OCI-LY1 (cell line): ENCODE results near the gene DMRTB1.

ENCODE experiments used
- H2AFZ ChIP-seq: fragments of 200-600 bp; sonication (generic), shearing (Covaris generic); 2 replicates; pipeline ENCODE4 v1.6.0; 2014; ENCODE audit warnings: antibody characterized with exemption, mild to moderate bottlenecking, low read length
- H3F3A ChIP-seq: fragments of 200-600 bp; sonication (generic), shearing (Covaris generic); 2 replicates; pipeline ENCODE4 v1.6.0; 2014; ENCODE audit warnings: mild to moderate bottlenecking, antibody characterized with exemption, low read length, moderate library complexity; ENCODE audit not compliant: insufficient read depth
- H3K27ac ChIP-seq: fragments of 200-600 bp; sonication (generic); 2 replicates; pipeline ENCODE4 v1.5.1; 2014; ENCODE audit warnings: low read length, mixed run types, mild to moderate bottlenecking, low read depth; ENCODE audit not compliant: poor library complexity, severe bottlenecking
- H3K27me3 ChIP-seq: fragments of 200-600 bp; sonication (generic); 2 replicates; pipeline ENCODE4 v1.6.0; 2014; ENCODE audit warnings: antibody characterized with exemption, mild to moderate bottlenecking, low read length, moderate library complexity; ENCODE audit not compliant: insufficient read depth
- H3K36me3 ChIP-seq: fragments of 200-600 bp; sonication (generic); 2 replicates; pipeline ENCODE4 v1.6.1; 2014; ENCODE audit warnings: mild to moderate bottlenecking, antibody characterized with exemption, low read length, moderate library complexity, mixed read lengths; ENCODE audit not compliant: insufficient read depth
- H3K4me1 ChIP-seq: fragments of 200-600 bp; sonication (generic); 2 replicates; pipeline ENCODE4 v1.5.1; 2014; ENCODE audit warnings: mild to moderate bottlenecking, low read length, moderate library complexity; ENCODE audit not compliant: insufficient read depth, severe bottlenecking
- H3K4me2 ChIP-seq: fragments of 200-600 bp; sonication (generic), shearing (Covaris generic); 2 replicates; pipeline ENCODE4 v1.6.1; 2014; ENCODE audit warnings: low read length
- H3K4me3 ChIP-seq: fragments of 200-600 bp; sonication (generic); 2 replicates; pipeline ENCODE4 v1.5.1; 2014; ENCODE audit warnings: low read length, low read depth, mild to moderate bottlenecking, mixed read lengths; ENCODE audit not compliant: poor library complexity, severe bottlenecking
- H3K79me2 ChIP-seq: fragments of 200-600 bp; shearing (Covaris generic); 2 replicates; pipeline ENCODE4 v1.6.1; 2016; ENCODE audit warnings: mixed run types, low read length, mixed read lengths; ENCODE audit not compliant: insufficient read depth
- H3K9ac ChIP-seq: fragments of 200-600 bp; sonication (generic), shearing (Covaris generic); 2 replicates; pipeline ENCODE4 v1.6.1; 2014; ENCODE audit warnings: mild to moderate bottlenecking, low read length, mixed read lengths
- H3K9me2 ChIP-seq: fragments of 200-600 bp; sonication (generic), shearing (Covaris generic); 2 replicates; pipeline ENCODE4 v1.6.1; 2014; ENCODE audit warnings: low read depth, mild to moderate bottlenecking, low read length, mixed read lengths
- H3K9me3 ChIP-seq: fragments of 200-600 bp; shearing (Covaris generic); 2 replicates; pipeline ENCODE4 v1.6.1; 2014; ENCODE audit warnings: low read length, mixed read lengths
- H4K20me1 ChIP-seq: fragments of 200-600 bp; sonication (generic), shearing (Covaris generic); 2 replicates; pipeline ENCODE4 v1.6.0; 2016; ENCODE audit warnings: mild to moderate bottlenecking, low read length; ENCODE audit not compliant: insufficient read depth
- CTCF ChIP-seq: fragments of 200-600 bp; sonication (generic), shearing (Covaris generic); IDR thresholded peaks from 2 replicates; pipeline ENCODE4 v1.5.1; 2017; ENCODE audit warnings: mild to moderate bottlenecking, antibody characterized with exemption, low read length, moderate library complexity, mixed read lengths
- EZH2 ChIP-seq: fragments of 200-600 bp; sonication (generic), shearing (Covaris generic); IDR thresholded peaks from 2 replicates; pipeline ENCODE4 v1.8.0; 2017; ENCODE audit warnings: borderline replicate concordance, mixed run types, mild to moderate bottlenecking, antibody characterized with exemption, low read length, moderate library complexity, mixed read lengths

Gene DMRTB1

GRCh38 chr1:53509775-53510174, 50.6 kb downstream of the DMRTB1 start:
- Histone ChIP-seq H4K20me1 (no peaks in the 10 kb centered on the region), H3K9me2 (no peaks in the 10 kb centered on the region), H3K4me2 (no peak overlapping the region), H3K4me1 (no peaks in the 10 kb centered on the region), H3K4me3 (no peak overlapping the region), H3K27ac (no peak overlapping the region), H2AFZ (no peak overlapping the region), H3K9me3 (no peaks in the 10 kb centered on the region), H3K36me3 (no peaks in the 10 kb centered on the region), H3K27me3 (peaks cover 14% of the 10 kb centered on the region), H3F3A (no peaks in the 10 kb centered on the region), H3K79me2 (no peaks in the 10 kb centered on the region), H3K9ac (no peak overlapping the region)
- TF ChIP-seq EZH2 (no peak), CTCF (no peak)

GRCh38 chr1:53510215-53510614, 51.0 kb downstream of the DMRTB1 start:
- Histone ChIP-seq H3K36me3 (no peaks in the 10 kb centered on the region), H3K27me3 (peaks cover 14% of the 10 kb centered on the region), H3F3A (no peaks in the 10 kb centered on the region), H3K4me3 (no peak overlapping the region), H3K9ac (no peak overlapping the region), H4K20me1 (no peaks in the 10 kb centered on the region), H3K9me3 (no peaks in the 10 kb centered on the region), H3K27ac (no peak overlapping the region), H3K4me2 (no peak overlapping the region), H3K79me2 (no peaks in the 10 kb centered on the region), H3K4me1 (no peaks in the 10 kb centered on the region), H3K9me2 (no peaks in the 10 kb centered on the region), H2AFZ (no peak overlapping the region)
- TF ChIP-seq CTCF (no peak), EZH2 (no peak)

GRCh38 chr1:53511323-53511932, 52.2 kb downstream of the DMRTB1 start:
- H3K27ac ChIP-seq = no peak overlapping the region
- no peaks in the 10 kb centered on the region for H3K9me2 ChIP-seq
- H3K4me3 ChIP-seq = no peak overlapping the region
- no peaks in the 10 kb centered on the region for H3K4me1 ChIP-seq
- no peaks in the 10 kb centered on the region for H4K20me1 ChIP-seq
- H2AFZ ChIP-seq = no peak overlapping the region
- no peaks in the 10 kb centered on the region for H3K79me2 ChIP-seq
- no peak overlapping the region for H3K4me2 ChIP-seq
- no peaks in the 10 kb centered on the region for H3K9me3 ChIP-seq
- H3F3A ChIP-seq = no peaks in the 10 kb centered on the region
- no peak overlapping the region for H3K9ac ChIP-seq
- H3K27me3 ChIP-seq = peaks cover 10% of the 10 kb centered on the region
- TF ChIP-seq CTCF (no peak), EZH2 (no peak)
- H3K36me3 ChIP-seq = no peaks in the 10 kb centered on the region
